GM06990 (cell line): ENCODE data around the gene FNDC10.

ENCODE experiments used
- DNase-seq: peaks from one replicate; pipeline ENCODE4 v3.0.0-alpha.2; 2011; ENCODE audit not compliant: insufficient read length; ENCODE audit errors: extremely low read depth
- H3K27me3 ChIP-seq: replicated peaks from 2 replicates; pipeline ENCODE4 v1.6.0; 2011; ENCODE audit warnings: low read length; ENCODE audit not compliant: control insufficient read depth, insufficient read depth
- H3K36me3 ChIP-seq: 2 replicates; pipeline ENCODE4 v1.5.1; 2011; ENCODE audit warnings: low read length; ENCODE audit not compliant: control insufficient read depth, insufficient read depth
- H3K4me3 ChIP-seq: replicated peaks from 2 replicates; pipeline ENCODE4 v1.5.1; 2011; ENCODE audit warnings: low read depth, mild to moderate bottlenecking, control low read depth, low read length
- TF ChIP-seq, protein P1 (sequence below): IDR thresholded peaks from 2 replicates; pipeline ENCODE4 v1.5.1; 2011; ENCODE audit warnings: low read length, control low read depth, mild to moderate bottlenecking, inconsistent platforms; ENCODE audit not compliant: insufficient read depth, poor library complexity, severe bottlenecking

Gene FNDC10

DNA sequence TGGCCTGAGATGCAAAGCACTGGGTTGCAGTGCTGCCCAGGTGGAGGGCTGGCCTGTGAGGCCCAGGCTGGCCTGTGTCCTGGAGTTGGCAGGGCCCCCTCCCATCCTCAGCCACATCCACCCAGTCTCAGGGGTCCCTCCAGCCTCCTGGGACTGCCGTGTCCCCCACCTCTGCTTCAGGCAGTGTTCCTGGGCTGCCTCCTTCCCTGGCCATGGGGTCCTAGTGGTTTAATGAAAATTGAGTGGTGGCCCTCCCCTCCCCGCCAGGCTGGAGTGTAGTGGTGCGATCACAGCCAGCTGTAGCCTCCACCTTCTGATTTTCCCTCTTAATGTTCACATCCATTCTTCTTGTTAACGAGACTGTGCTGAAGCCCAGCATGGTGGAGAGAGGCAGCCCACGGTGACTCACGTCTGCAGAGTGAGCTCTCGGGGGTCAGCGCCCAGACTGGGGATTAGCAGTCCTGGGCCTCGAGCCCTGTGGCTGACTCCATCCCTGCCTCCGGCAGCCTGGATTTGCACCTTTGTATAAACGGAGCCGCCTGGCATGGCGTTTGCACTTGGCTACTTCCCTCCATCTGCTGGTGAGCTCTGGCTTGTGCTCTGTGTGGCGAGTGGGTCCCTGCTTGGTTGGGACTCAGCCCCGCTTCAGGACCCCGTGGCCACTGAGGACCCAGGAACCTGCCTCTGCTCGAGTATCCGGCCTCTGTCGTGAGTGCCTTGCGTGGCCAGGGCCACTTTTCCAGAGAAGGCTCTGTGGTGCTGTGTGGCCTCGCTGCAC is 22.3 kb upstream of the FNDC10 start:
- TF ChIP-seq, protein P1, sequence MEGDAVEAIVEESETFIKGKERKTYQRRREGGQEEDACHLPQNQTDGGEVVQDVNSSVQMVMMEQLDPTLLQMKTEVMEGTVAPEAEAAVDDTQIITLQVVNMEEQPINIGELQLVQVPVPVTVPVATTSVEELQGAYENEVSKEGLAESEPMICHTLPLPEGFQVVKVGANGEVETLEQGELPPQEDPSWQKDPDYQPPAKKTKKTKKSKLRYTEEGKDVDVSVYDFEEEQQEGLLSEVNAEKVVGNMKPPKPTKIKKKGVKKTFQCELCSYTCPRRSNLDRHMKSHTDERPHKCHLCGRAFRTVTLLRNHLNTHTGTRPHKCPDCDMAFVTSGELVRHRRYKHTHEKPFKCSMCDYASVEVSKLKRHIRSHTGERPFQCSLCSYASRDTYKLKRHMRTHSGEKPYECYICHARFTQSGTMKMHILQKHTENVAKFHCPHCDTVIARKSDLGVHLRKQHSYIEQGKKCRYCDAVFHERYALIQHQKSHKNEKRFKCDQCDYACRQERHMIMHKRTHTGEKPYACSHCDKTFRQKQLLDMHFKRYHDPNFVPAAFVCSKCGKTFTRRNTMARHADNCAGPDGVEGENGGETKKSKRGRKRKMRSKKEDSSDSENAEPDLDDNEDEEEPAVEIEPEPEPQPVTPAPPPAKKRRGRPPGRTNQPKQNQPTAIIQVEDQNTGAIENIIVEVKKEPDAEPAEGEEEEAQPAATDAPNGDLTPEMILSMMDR = no peak
- H3K4me3 ChIP-seq = no peak overlapping the region
- DNase-seq = no peak
- no peaks in the 10 kb centered on the region for H3K27me3 ChIP-seq
- peaks cover 2% of the 10 kb centered on the region; the same call in 1 of the 2 replicates for H3K36me3 ChIP-seq

DNA sequence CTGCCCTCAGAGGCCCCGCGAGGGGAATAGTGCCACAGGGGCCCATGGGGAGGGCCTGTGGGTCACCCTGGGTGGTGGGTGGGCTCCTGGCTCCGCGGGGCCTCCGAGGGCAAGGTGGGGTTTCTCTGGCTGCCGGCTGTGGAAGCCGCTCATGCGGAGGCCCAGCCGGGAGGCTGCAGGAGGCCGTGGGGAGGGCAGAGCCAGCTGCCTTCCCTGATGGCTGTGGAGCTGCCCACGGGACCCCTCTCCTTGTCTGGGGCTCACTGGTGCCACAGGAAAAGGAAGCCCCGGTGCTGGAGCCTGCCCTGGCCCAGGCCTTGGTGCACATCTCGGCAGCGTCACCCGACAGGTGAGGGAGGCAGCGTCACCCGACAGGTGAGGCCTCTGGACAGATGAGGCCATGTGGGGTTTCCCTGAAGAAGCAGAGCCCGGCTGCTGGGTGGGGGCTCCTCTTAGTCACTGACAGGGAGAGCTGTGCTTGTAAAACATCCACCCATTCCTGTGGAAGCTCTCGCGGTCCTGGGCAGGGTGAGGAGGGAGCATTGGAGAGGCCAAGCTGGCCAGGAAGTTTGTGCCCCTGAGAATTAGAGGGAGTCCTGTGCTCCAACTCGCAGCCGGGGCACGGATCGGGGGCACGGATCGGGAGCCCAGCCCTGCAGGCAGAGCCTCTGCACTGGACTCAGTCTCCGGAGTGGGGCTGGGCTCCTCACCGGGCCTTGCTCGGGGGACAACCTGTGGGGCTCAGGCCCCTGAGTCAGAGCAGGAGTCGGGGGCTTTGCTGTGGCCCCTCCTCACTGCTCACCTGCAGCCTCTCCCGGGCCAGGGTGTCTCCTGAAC is 21.5 kb upstream of the FNDC10 start:
- DNase-seq = no peak
- H3K27me3 ChIP-seq = no peaks in the 10 kb centered on the region
- peaks cover 2% of the 10 kb centered on the region; the same call in 1 of the 2 replicates for H3K36me3 ChIP-seq
- TF ChIP-seq, protein P1 = no peak
- no peak overlapping the region for H3K4me3 ChIP-seq

- Histone ChIP-seq H3K36me3 (peaks cover 2% of the 10 kb centered on the region; the same call in 1 of the 2 replicates), H3K27me3 (no peaks in the 10 kb centered on the region), H3K4me3 (no peak overlapping the region)
- DNase-seq = no peak
- TF ChIP-seq, protein P1 = no peak
Observed at GRCh38 chr1:1620433-1621139, 20.7 kb upstream of the FNDC10 start.

GRCh38 chr1:1619917-1620361 is 20.0 kb upstream of the FNDC10 start:
- H3K4me3 ChIP-seq = no peak overlapping the region
- TF ChIP-seq, protein P1 = peak; percentile 47
- H3K36me3 ChIP-seq = peaks cover 2% of the 10 kb centered on the region; the same call in 1 of the 2 replicates
- no peaks in the 10 kb centered on the region for H3K27me3 ChIP-seq
- DNase-seq = no peak

DNA sequence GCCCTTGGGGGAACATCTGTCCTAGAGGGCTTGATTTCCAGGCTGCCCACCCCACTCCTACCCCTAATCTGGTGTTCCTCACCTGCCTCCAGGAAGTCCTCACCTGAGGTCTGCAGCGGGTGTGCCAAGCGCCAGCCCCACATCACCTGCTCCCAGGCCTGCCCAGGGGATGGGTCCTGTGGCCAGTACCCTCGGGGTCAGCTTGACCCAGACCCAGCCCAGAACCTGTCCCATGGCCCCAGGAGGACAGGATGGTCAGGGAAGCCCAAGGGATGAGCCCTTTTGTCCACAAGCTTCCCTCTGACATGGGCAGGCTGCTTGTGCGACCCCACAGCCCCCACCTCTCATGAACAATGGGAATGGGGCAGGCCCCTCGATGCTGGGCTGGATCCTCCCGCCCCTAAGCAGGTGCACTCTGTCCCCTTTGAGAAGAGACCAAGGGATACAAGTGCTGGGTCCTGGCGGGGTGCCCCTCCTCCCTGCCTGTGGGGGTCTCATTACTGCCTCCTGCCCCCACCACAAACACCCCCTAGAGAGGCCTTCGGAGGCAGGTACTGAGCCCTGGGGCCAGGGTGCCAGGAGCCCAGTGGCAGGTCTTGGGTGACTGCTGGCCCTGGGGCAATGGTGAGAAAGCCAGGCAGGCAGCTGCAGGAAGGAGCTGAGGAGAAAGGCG is 18.6 kb upstream of the FNDC10 start:
- DNase-seq = no peak
- TF ChIP-seq, protein P1 = no peak
- H3K27me3 ChIP-seq = no peaks in the 10 kb centered on the region
- no peak overlapping the region for H3K4me3 ChIP-seq
- H3K36me3 ChIP-seq = peaks cover 2% of the 10 kb centered on the region; the same call in 1 of the 2 replicates
